ENCODE measurements around the gene EMX2.
"Not testable (repeated sequence)": the region's sequence is repeated elsewhere in the genome, so short reads cannot be mapped to it uniquely, and the experiment has no call there.

Gene EMX2

GRCh38 chr10:117560942-117561341 lies 18.4 kb downstream of the EMX2 start:
- DNase-seq (ENCODE audit: low read depth in 2 of 2), result no peak

GRCh38 chr10:117562220-117562619 lies 19.7 kb downstream of the EMX2 start:
- no peak for DNase-seq (ENCODE audit: low read depth in 2 of 2)

- no peak for DNase-seq (ENCODE audit: low read depth in 2 of 2)
Observed at GRCh38 chr10:117562896-117563737, 20.6 kb downstream of the EMX2 start.

GRCh38 chr10:117563780-117564179 lies 21.2 kb downstream of the EMX2 start:
- DNase-seq (ENCODE audit: low read depth in 2 of 2), result no peak

- no peak for DNase-seq (ENCODE audit: low read depth in 2 of 2)
Observed at GRCh38 chr10:117565068-117565467, 22.5 kb downstream of the EMX2 start.

- DNase-seq (ENCODE audit: low read depth in 2 of 2), result no peak
Observed at GRCh38 chr10:117568334-117568733, 25.8 kb downstream of the EMX2 start.

- DNase-seq (ENCODE audit: low read depth in 2 of 2), result no peak
Observed at GRCh38 chr10:117569610-117570390, 27.3 kb downstream of the EMX2 start.

GRCh38 chr10:117570880-117571279 lies 28.3 kb downstream of the EMX2 start:
- no peak for DNase-seq (ENCODE audit: low read depth in 2 of 2)

- DNase-seq (ENCODE audit: low read depth in 2 of 2), result no peak
Observed at GRCh38 chr10:117574498-117575146, 32.1 kb downstream of the EMX2 start.

- no peak for DNase-seq (ENCODE audit: low read depth in 2 of 2)
Observed at GRCh38 chr10:117578490-117578889, 35.9 kb downstream of the EMX2 start.

- no peak for DNase-seq (ENCODE audit: low read depth in 2 of 2)
Observed at GRCh38 chr10:117578999-117579590, 36.5 kb downstream of the EMX2 start.

- DNase-seq (ENCODE audit: low read depth in 2 of 2), result no peak
Observed at GRCh38 chr10:117581961-117582360, 39.4 kb downstream of the EMX2 start.

GRCh38 chr10:117584831-117585230 lies 42.3 kb downstream of the EMX2 start:
- not testable (repeated sequence) for DNase-seq (ENCODE audit: low read depth in 2 of 2)

- no peak for DNase-seq (ENCODE audit: low read depth in 2 of 2)
Observed at GRCh38 chr10:117587036-117587435, 44.5 kb downstream of the EMX2 start.

- DNase-seq (ENCODE audit: low read depth in 2 of 2), result no peak
Observed at GRCh38 chr10:117590101-117590875, 47.7 kb downstream of the EMX2 start.

GRCh38 chr10:117591043-117591442 lies 48.5 kb downstream of the EMX2 start:
- DNase-seq (ENCODE audit: low read depth in 2 of 2), result no peak

- no peak for DNase-seq (ENCODE audit: low read depth in 2 of 2)
Observed at GRCh38 chr10:117594722-117595121, 52.2 kb downstream of the EMX2 start.

GRCh38 chr10:117596706-117597105 lies 54.2 kb downstream of the EMX2 start:
- DNase-seq (ENCODE audit: low read depth in 2 of 2), result no peak

GRCh38 chr10:117597216-117597615 lies 54.7 kb downstream of the EMX2 start:
- no peak for DNase-seq (ENCODE audit: low read depth in 2 of 2)
